Measurements from ENCODE around the gene RIMBP2.
"Not testable (repeated sequence)": the region's sequence is repeated elsewhere in the genome, so short reads cannot be mapped to it uniquely, and the experiment has no call there.

RIMBP2 gene

DNA sequence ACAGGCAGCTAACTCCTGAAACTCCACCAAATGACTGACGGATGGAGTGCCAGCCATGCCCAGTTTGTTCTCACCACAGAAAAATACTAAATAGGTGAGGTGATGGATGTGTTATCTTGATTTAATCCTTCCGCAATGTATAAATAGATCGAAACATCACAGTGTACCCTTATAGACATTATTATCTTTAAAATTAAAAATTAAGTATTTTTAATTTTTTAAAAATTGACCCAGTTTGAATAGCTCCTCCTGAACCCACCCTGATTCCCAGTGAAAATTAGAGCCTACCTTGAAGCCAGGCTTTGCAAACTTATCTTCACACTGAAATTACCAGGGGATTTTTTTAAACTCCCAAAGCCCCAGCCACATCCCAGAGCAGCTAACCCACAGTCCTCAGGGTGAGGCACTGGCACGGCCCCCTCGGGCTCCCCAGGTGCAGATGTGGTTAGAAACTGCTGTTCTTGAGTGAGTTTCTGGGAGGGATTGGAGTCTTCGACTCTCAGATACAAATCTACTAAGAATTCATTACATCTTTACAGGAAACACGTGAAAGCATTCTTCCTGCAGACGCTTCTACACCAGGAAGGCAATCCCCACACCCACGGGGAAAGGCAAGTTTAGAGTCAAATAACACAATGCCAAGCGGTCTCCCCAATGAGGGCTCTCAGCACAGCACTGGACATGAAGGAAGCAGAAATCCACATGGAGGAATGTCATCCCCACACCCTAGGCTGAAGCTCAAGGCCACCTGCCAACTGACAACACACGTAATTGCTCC lies 126.4 kb downstream of the RIMBP2 start:
- no peak for DNase-seq

DNA sequence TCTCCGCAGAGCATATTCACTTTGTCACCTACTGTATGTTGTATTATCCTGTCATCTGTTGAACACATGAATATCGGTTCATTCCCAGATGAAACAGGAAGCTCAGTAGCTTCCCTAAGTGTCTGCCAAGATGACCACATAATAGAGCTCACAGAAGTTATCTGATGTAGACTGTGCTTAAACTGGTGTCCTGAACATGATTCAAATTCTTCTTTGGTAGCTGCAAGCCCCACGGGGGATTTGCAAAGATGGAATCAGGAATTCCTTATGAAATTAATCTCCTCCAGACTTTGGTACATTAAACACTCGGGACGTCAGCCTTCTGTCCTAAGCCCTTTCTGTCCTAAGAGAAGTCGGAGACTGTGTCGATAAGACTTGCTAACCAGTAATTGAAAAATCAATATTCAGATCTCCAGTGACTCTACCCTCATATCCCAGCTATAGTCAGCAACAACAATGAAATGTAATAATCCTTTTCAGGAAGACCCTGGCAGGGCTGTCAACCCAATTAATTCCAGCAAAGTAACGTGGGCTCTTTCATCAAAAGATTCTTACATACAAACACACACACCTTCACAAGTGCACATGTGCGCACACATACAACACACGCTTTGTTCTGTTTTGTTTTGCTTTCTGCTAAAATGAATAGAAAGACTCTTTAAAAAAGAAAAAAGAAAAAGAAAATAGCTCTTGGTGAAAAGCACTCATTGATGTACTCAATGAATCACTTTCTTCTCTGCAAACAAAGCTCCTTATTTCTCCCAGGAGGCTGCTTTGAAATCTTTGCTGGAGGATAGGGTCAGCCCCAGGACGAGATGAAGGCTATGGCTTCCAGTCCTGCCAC lies 127.2 kb downstream of the RIMBP2 start:
- no peak for DNase-seq

DNA sequence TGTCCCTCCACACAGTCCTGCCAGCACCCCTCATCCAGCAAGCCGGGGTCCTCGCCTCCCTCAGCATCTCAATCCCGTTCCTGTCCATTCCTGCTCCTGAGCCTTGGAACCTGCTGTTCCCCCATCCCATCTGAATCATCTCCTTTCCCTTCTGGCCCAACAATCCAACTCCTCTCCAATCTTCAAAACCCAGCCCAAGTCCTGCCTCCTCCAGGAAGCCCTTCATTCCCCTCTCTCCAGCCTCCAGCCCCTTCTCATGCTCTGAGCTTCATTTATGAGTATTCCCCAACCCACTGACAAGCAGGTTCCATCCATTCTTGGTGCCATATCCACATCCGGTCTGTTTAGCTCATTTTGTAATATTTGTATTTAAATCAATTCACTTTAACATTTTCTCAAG lies 128.1 kb downstream of the RIMBP2 start:
- no peak for DNase-seq

DNA sequence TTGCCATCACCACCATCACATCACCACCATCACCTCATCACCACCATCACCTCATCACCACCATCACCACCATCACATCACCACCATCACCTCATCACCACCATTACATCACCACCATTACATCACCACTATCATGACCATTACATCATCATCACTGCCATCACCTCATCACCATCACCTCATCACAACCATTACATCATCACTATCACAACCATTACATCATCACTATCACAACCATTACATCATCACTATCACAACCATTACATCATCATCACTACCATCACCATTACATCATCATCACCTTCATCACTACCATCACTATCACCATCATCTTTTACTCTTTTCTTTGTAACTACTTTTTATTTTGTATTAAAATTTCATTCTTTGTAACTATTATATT lies 131.6 kb downstream of the RIMBP2 start:
- DNase-seq, result not testable (repeated sequence)

DNA sequence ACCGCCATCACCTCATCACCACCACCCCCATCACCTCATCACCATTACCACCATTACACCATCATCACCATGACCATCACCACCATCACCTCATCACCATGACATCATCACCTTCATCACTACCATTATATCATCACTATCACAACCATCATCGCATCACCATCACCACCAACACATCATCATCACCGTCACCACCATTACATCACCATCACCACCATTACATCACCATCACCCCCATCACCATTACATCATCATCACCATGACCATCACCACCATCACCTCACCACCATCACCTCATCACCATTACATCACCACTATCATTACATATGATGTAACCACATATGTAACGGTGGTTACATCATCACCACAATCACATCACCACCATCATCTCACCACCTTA lies 132.3 kb downstream of the RIMBP2 start:
- DNase-seq, result no peak

DNA sequence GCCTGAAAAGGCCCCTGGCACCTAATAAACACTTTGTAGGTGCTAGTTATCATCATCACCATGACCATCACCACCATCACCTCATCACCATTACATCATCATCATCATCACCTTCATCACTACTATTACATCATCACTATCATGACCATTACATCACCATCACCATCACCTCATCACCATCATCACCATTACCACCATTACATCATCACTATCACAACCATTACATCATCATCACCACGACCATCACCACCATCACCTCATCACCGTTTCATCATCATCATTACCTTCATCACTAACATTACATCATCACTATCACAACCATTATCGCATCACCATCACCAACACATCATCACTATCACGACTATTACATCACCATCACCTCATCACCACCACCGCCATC lies 132.8 kb downstream of the RIMBP2 start:
- DNase-seq, result no peak

DNA sequence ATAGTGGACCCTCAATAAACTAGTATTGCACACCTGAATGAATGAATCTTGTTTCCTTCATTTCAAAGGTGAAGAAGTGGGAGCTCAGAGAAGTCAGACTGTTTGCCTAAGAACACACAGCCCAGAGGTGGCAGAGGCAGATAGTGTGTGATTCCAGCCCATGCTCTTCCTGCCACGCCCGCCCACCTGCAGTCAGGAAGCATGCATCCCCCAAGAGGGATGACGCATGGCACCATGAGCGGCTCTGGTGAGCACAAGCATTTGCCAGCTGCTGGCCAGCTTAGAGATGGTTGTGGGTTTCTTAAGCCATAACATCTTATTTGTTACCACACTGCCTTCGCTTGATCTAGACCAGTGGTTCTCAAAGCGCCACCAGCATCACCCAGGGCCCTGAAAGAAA lies 133.8 kb downstream of the RIMBP2 start:
- no peak for DNase-seq

DNA sequence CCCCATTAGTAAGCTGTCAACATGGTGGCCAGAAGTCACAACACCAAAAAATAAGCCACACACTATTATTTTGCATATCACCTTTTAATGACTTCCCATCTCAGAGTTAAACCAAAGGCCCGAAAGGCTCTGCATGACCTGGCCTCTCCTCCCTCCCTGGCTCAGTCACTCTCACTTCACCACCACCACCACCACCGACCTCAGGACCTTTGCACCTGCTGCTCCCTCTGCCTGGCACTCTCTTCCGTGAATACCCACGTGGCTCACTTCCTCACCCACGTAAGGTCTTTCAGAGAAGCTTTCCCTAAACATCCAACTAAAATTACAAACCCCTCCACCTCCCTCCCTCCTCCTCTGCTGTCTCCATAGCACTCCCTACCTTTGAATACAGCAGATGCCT lies 134.3 kb downstream of the RIMBP2 start:
- no peak for DNase-seq

DNA sequence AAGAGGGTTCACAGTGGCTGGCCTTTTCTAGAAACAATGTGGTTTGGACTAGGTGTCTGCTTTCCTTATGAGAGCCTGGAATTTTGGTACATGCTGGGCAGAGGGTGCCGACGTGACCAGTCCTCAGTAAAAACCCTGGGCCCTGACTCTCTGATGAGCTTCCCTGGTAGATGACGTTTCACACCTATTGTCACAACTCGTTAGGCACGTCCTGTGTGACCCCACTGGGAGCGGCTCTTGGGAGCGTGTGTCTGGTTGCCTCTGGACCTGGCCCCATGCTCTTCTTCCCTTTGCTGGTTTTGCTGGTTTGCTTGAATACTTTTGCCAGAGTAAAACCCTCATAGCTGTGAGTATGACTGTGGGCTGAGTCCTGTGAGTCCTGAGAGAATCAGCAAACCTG lies 136.9 kb downstream of the RIMBP2 start:
- no peak for DNase-seq

DNA sequence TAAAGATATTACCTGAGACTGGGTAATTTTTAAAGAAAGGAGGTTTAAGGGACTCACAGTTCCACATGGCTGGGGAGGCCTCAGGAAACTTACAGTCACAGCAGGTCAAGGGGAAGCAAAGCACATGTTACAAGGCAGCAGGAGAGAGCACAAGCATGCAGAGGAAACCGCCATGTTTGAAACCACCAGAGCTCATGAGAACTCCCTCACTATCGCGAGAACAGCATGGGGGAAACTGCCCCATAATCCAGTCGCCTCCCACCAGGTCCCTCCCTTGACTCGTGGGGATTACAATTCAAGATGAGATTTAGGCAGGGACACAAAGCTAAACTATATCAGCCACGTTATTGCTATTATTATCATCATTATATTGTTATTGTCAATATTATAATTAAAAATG lies 138.7 kb downstream of the RIMBP2 start:
- no peak for DNase-seq

DNA sequence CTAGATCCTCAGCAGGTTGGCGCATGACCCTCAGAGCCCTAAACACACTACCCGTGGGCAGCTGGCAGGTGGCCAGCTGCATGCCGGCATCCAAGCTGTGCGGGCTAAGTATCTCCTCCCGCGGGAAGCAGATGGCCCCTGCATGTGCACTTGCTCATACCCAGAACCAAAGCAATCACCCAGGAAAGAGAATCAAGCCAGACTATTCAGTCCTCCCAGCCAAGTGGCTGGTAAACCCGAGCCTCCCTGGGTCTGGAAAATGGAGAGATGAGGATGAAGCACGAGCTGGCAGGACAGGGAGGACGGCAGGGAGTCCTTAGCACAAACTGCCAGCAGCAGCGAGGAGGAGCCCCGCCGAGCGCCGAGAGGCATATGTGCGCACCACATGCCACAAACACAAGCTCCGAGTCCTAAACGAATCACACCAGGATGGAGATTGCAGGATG lies 139.7 kb downstream of the RIMBP2 start:
- no peak for DNase-seq

DNA sequence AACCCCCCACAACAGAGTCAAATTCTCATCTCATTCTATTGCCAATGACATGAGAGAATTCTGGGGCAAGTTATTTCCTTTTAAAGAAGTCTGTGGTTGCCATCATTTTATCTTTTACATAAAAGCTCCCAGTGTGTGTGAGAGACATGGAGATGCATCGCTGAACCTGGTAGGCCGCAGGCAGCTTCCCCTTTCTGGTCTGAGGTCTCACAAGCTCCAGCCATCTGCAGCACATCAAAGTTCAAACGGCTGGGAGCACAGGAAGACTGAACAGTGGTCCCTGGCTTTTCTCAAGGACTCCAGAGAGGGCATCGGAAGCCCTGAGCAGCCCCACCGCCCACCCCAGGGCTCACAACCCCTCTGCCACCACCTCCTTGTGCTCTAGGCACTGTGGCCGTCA lies 141.7 kb downstream of the RIMBP2 start:
- no peak for DNase-seq

DNA sequence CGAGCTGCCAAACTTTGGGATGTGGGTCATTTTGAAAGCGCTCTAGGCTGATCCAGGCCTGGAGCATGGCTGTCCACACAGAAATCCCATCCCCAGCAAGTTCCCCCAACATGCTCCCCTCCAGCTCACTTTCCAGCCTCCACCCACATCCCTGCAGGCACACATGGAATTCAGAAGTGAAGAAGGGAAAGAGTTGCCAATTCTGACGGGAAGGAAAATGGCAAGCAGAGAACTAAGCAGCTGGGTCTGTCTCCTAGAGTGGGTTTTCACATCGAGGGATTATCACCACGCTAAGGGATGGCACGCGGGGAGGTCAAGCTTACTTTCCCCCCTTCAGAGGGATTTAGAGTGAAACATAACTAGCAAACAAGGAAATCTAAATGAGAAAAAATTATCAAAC lies 142.3 kb downstream of the RIMBP2 start:
- DNase-seq, result no peak

DNA sequence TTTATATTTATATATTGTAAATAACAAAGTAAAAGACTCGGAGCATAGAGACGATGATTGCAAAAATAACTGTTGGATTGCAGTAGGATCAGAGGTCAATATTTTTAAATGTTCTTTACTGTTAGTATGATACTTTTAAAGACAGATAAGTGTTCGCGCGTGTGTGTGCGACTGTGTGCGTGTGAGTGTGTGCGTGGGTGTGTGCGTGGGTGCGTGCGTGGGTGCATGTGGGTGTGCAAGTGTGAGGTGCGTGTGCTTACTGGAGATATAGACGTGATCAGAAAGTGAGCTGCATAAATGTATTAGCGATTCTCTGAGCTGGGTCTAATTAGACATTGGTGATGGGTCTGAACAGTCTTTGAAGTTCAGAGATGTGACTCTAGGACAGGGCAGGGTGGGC lies 142.9 kb downstream of the RIMBP2 start:
- DNase-seq, result no peak

DNA sequence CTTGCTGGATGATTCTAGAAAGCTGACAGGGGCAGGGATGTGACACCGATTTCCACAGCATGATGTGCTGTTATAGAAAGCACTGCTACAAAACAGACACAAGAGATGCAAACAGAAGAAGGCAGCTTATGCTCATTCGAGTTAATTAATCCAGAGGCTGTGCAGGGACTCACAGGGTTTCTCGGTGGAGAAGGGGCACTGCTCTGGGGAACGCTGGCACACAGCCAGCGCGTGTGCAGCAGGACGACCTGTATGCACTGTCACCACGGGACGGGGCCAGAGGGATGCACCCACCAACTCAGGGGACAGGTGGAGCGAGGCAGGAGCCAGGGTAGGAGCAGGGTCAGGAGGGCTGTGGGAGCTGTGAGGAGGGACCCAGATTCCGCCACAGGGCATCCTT lies 143.5 kb downstream of the RIMBP2 start:
- no peak for DNase-seq

DNA sequence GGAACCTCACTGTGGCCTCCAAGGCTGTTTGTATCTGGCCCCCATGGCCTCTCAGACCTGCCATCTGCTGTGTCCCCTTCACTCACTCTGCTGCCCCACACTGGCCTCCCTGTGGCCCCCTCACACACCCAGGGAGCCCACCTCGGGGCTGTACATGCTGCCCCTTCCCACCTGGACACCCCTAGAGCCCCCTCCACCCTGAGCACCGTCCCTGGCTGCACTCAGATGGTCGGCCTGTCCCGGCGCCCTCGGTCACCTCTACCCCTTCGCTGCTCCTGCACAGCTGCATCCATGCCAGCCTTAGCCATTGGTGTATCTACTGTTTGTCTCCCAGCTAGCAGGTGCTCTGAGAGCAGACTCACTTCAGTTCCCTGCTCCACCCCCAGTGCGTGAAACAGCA lies 144.4 kb downstream of the RIMBP2 start:
- DNase-seq, result no peak

DNA sequence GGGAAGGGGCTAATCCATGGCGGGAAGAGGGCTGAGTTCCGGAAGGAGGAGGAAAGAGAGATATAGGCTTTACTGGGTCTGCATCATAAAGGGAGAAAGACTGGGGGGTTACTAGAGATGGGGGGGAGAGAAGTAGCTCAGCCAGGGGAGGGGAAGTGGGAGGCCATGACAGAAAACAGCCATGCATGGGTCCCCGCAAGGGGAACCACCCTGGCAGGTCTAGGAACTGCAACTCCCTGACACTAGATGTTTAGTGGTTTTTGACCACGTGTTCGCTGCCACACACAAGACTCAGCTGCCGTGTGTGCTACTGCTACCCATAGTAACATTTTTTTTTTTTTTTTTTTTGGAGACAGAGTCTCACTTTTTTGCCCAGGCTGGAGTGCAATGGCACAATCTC lies 145.0 kb downstream of the RIMBP2 start:
- no peak for DNase-seq

DNA sequence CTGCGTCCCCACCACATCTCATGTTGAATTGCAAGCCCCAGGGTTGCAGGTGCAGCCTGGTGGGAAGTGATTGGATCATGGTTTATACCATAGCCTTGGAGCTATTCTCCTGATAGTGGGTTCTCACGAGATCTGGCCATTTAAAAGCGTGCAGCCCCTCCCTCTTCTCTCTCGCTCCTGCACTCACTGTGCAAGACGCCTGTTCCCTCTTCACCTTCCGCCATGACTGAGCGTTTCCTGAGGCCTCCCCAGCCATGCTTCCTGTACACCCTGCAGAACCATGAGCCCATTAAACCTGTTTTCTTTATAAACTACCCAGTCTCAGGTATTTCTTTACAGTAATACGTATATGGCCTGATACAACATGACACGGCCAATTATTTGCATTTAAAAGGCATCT lies 146.6 kb downstream of the RIMBP2 start:
- no peak for DNase-seq

DNA sequence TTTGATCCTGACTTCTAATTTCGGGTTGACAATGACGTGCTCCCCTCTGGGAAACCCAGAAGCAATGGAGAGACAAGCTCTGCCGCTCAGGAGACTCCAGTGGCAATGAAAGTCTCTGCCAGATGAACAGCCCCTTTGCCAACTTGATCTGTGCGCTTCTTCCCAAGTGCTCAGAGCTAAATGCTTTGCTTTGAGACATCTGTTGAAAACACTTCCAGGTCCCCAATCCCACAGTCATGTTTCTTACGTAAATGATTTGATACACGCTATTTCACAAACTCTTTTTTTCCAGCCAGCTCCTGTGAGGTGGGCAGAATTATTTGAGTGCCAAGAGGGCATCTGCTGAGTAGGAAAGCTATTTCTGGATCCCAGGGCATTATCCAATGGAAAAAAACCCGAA lies 147.6 kb downstream of the RIMBP2 start:
- no peak for DNase-seq

DNA sequence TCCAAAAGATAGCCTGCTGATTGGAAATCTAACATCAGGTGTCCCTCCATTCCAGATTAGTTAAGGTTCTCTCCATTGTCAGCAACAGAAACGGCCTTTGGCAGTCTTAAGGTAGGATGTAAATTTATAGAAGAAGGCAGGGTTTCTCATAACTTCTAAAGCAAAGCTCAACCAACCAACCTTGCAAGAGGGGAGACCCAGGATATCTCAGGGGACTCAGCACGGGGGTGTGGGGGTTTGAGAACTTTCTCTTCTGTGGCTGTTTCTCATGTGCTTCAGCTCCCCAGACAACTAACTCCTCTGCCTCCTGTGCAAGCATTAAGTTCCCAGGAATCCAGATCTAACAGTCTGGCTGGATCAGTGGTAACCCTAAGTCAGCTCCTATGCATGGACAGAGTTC lies 148.1 kb downstream of the RIMBP2 start:
- DNase-seq, result no peak

DNA sequence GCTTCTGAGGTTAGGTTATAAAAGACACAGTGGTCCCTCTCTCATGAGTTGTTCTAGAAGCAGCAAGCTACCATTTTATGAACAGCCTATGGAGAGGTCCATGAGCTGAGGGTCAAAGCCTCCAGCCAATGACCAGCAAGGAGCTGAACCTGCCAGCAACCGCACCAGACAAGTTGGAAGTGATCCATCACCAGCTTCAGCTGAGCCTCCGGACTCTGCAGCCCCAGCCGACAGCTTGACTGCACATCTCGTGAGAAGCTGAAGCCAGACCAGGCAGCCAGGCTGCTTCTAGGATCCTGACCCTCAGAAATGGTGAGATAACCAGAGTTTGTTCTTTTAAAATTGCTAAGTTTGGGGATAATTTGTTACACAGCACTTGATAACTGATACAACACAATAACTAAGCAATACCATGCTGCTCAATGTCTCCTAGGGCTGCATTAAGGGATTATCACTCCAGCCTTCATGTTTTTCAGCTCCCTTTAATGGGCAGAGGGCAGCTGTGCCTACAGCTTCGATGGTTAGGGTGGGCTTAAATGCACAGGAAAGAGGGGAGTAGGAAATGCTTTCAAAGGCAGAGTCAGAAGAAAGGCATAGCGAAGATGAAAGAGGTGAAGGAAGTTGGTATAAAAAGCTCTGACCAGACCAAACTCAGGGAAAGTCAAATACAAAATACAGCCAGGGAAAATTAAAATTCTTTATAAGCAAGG lies 149.5 kb downstream of the RIMBP2 start:
- no peak for DNase-seq

DNA sequence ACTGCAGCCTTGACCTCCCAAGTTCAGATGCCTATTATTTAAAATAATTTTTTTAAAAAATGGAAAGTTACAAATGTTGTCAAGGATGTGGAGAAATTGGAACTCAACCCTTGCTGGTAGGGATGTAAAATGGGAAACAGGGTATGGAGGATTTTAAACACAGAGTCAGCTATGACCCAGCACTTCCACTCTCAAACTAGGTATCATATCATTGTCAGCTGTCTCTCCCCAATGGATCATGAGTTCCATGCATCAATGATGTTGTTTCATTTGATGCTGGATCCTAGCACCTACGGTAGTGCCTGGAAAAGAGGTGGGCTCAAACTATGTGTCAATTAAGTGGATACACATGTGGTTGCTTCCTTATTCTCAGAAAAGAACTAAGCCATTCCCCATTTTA lies 150.9 kb downstream of the RIMBP2 start:
- no peak for DNase-seq

DNA sequence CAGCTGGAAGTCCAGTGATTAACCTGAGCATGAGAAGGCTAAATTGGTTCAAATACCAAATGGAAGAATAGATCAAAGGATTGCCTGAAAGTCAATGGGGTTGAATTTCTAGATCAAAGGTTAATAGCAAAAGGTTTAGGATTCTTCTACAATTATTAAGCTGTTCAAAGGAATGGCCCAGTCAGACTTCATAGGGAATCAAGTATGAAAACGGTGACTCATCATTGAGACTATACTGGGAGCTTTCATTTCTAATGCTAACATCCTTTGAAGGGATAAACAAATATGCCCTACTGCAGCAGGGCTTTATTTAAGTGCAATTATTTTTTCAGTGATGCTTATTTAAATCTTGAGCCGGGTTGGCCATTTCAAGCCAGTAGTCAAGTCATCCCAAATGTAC lies 152.8 kb downstream of the RIMBP2 start:
- DNase-seq, result no peak

DNA sequence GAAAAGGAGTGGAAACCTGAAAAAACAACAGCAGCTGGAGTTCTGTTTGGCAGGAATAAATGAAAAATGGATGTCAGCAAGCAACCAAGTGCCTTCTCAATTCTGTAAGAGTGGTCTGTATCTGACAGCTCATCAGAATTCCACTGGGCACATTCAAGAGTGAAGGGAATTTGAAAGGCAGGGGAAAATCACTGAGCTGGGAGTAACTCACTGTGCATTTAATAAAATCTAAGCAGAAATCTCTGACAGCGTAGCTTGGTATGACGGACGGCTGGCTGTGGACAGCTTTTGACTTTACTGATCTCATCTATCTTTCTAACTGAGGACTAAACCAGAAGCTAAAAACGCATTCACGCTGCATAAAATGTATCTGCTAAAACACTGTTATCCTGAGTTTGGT lies 153.4 kb downstream of the RIMBP2 start:
- DNase-seq, result no peak

Measured in left hindlimb (tissue), 1 donor.